Endodermal cell (in vitro differentiated cells): ENCODE measurements around the gene PIAS4. TPM values are rescaled to one million over a fixed set of nuclear protein-coding genes. Genes with fewer than 3 reads are reported as not detected.
"Not testable (repeated sequence)": the region's sequence is repeated elsewhere in the genome, so short reads cannot be mapped to it uniquely, and the experiment has no call there.

Experiments used
- DNase-seq: peaks from one replicate; pipeline ENCODE4 v3.0.0-alpha.2; 2017
- H3K27ac ChIP-seq: 2 replicates; pipeline ENCODE4 v1.5.1; 2013; ENCODE audit warnings: mild to moderate bottlenecking, low read depth, low read length, moderate library complexity
- H3K27me3 ChIP-seq: 2 replicates; pipeline ENCODE4 v1.6.1; 2013; ENCODE audit warnings: mild to moderate bottlenecking, low read length, moderate library complexity; ENCODE audit not compliant: insufficient read depth, control insufficient read depth, poor library complexity, severe bottlenecking
- H3K36me3 ChIP-seq: 2 replicates; pipeline ENCODE4 v1.7.0; 2013; ENCODE audit warnings: mild to moderate bottlenecking, low read length, moderate library complexity; ENCODE audit not compliant: control insufficient read depth, insufficient read depth
- H3K4me1 ChIP-seq: one replicate; pipeline ENCODE4 v1.7.0; 2013; ENCODE audit warnings: low read length; ENCODE audit not compliant: control insufficient read depth, insufficient read depth
- H3K4me3 ChIP-seq: 2 replicates; pipeline ENCODE4 v1.5.1; 2013; ENCODE audit warnings: mild to moderate bottlenecking, low read length, moderate library complexity
- H3K9ac ChIP-seq: 2 replicates; pipeline ENCODE4 v1.6.1; 2013; ENCODE audit warnings: mild to moderate bottlenecking, low read length, moderate library complexity; ENCODE audit not compliant: poor library complexity, severe bottlenecking; ENCODE audit errors: extremely low read depth
- H3K9me3 ChIP-seq: 2 replicates; pipeline ENCODE4 v1.6.1; 2013; ENCODE audit warnings: mild to moderate bottlenecking, low read length, moderate library complexity; ENCODE audit not compliant: control insufficient read depth
- H3K27ac Mint-ChIP-seq: 2 replicates; pipeline ENCODE4 v1.8.0; 2020; ENCODE audit warnings: mixed read lengths
- H3K27me3 Mint-ChIP-seq: 2 replicates; pipeline ENCODE4 v1.8.0; 2021; ENCODE audit warnings: mild to moderate bottlenecking, mixed read lengths; ENCODE audit not compliant: insufficient read depth
- H3K36me3 Mint-ChIP-seq: 2 replicates; pipeline ENCODE4 v1.8.0; 2020; ENCODE audit warnings: low read depth, mixed read lengths
- H3K4me1 Mint-ChIP-seq: 2 replicates; pipeline ENCODE4 v1.8.0; 2020; ENCODE audit warnings: mixed read lengths
- H3K4me3 Mint-ChIP-seq: 2 replicates; pipeline ENCODE4 v1.8.0; 2020; ENCODE audit warnings: mild to moderate bottlenecking, moderate library complexity, mixed read lengths
- H3K9me3 Mint-ChIP-seq: 2 replicates; pipeline ENCODE4 v1.8.0; 2020; ENCODE audit warnings: mild to moderate bottlenecking, mixed read lengths
- CTCF ChIP-seq: fragments of 200-600 bp; sonication (generic); conservative IDR thresholded peaks from 2 replicates; pipeline ENCODE4 v1.5.0; 2021; ENCODE audit warnings: antibody characterized with exemption, mild to moderate bottlenecking
- WGBS, 2 experiments: methylation state at CpG; one replicate each; pipeline versions ENCODE4 v1.1.5 to v1.1.7; 2013; ENCODE audit warnings: missing lambda C conversion rate in 2 of 2, mixed read lengths in 1 of 2; ENCODE audit not compliant: insufficient coverage in 1 of 2, insufficient read length in 1 of 2; 5-methylcytosine and 5-hydroxymethylcytosine counted together
- total RNA-seq, 2 donors: library from RNA; stranded (reverse); fragmentation: NEBNext Ultra II Directional in 1 of 2; extraction: Animal tissue kit (Norgen Biotek cat#: 25700) in 1 of 2; gene quantifications; 2 replicates in 1 of 2; 3 replicates in 1 of 2; pipeline ENCODE4 v1.2.1, GENCODE V29; 2021

PIAS4 gene
- total RNA-seq, 2 donors from 2014 or later, result 57.5 to 58.1 TPM

GRCh38 chr19:4007836-4008539 is 452 bp downstream of the PIAS4 start:
- WGBS, 2 experiments, result 0 to 3% methylated on average over 13 to 55 of the region's 55 CpGs
- H3K27me3 ChIP-seq, result no peaks in the 10 kb centered on the region
- peaks cover 8% of the 10 kb centered on the region for H3K4me1 ChIP-seq
- TF ChIP-seq CTCF, result no peak
- peak; percentile 65 for DNase-seq
- H3K27ac ChIP-seq, result no peak overlapping the region
- Mint-ChIP-seq H3K27ac (peak overlapping the region; percentile 76), H3K9me3 (no peaks in the 10 kb centered on the region), H3K36me3 (peaks cover 8% of the 10 kb centered on the region), H3K4me3 (peak overlapping the region; percentile 84), H3K4me1 (peaks cover 12% of the 10 kb centered on the region), H3K27me3 (no peaks in the 10 kb centered on the region)
- no peaks in the 10 kb centered on the region for H3K9me3 ChIP-seq
- H3K9ac ChIP-seq, result peak overlapping the region; percentile 66
- peak overlapping the region; percentile 91 for H3K4me3 ChIP-seq
- peaks cover under 1% of the 10 kb centered on the region for H3K36me3 ChIP-seq

GRCh38 chr19:4009990-4010807 is 2.7 kb downstream of the PIAS4 start:
- no peak overlapping the region for H3K9ac ChIP-seq
- no peak overlapping the region for H3K27ac Mint-ChIP-seq
- WGBS, 2 experiments, result 93 to 94% methylated on average over 22 to 24 of the region's 24 CpGs
- peaks cover 8% of the 10 kb centered on the region for H3K4me1 ChIP-seq
- no peaks in the 10 kb centered on the region for H3K27me3 ChIP-seq
- H3K36me3 Mint-ChIP-seq, result peaks cover 14% of the 10 kb centered on the region
- DNase-seq, result no peak
- no peaks in the 10 kb centered on the region for H3K9me3 Mint-ChIP-seq
- H3K4me3 Mint-ChIP-seq, result peak overlapping the region; percentile 84
- TF ChIP-seq CTCF, result no peak
- H3K4me1 Mint-ChIP-seq, result peaks cover 12% of the 10 kb centered on the region
- H3K4me3 ChIP-seq, result no peak overlapping the region
- H3K27ac ChIP-seq, result no peak overlapping the region
- H3K9me3 ChIP-seq, result no peaks in the 10 kb centered on the region
- no peaks in the 10 kb centered on the region for H3K27me3 Mint-ChIP-seq
- H3K36me3 ChIP-seq, result peaks cover 12% of the 10 kb centered on the region

GRCh38 chr19:4010808-4011110 is 3.2 kb downstream of the PIAS4 start:
- H3K4me1 Mint-ChIP-seq, result peaks cover 12% of the 10 kb centered on the region
- peaks cover 14% of the 10 kb centered on the region for H3K36me3 Mint-ChIP-seq
- H3K9me3 Mint-ChIP-seq, result no peaks in the 10 kb centered on the region
- no peak overlapping the region for H3K9ac ChIP-seq
- H3K4me3 Mint-ChIP-seq, result no peak overlapping the region
- H3K9me3 ChIP-seq, result no peaks in the 10 kb centered on the region
- no peak overlapping the region for H3K27ac Mint-ChIP-seq
- H3K27me3 ChIP-seq, result no peaks in the 10 kb centered on the region
- no peak for DNase-seq
- H3K4me1 ChIP-seq, result peaks cover 8% of the 10 kb centered on the region
- TF ChIP-seq CTCF, result no peak
- no peaks in the 10 kb centered on the region for H3K27me3 Mint-ChIP-seq
- WGBS, 2 experiments, result 92 to 94% methylated on average over 9 to 14 of the region's 14 CpGs
- no peak overlapping the region for H3K27ac ChIP-seq
- H3K36me3 ChIP-seq, result peaks cover 12% of the 10 kb centered on the region
- H3K4me3 ChIP-seq, result no peak overlapping the region

GRCh38 chr19:4011430-4011829 is 3.9 kb downstream of the PIAS4 start:
- H3K27ac Mint-ChIP-seq, result peak overlapping the region; percentile 62
- DNase-seq, H3K27me3 ChIP-seq, H3K9ac ChIP-seq, H3K4me1 ChIP-seq, H3K4me3 Mint-ChIP-seq, H3K4me3 ChIP-seq, H3K9me3 ChIP-seq, H3K9me3 Mint-ChIP-seq, H3K27ac ChIP-seq, H3K27me3 Mint-ChIP-seq: not testable (repeated sequence)
- H3K36me3 Mint-ChIP-seq, result peaks cover 18% of the 10 kb centered on the region
- H3K36me3 ChIP-seq, result peaks cover 15% of the 10 kb centered on the region
- H3K4me1 Mint-ChIP-seq, result peaks cover 12% of the 10 kb centered on the region
- WGBS, 2 experiments, result 95 to 100% methylated on average over 4 to 6 of the region's 6 CpGs
